22Rv1 (cell line): ENCODE measurements around the gene PIAS1.

Experiments
- CTCF ChIP-seq: fragments of 450-650 bp; IDR thresholded peaks from 2 replicates; pipeline ENCODE4 v1.5.1; 2017; ENCODE audit warnings: mild to moderate bottlenecking
- ZFX ChIP-seq: fragments of 450-650 bp; IDR thresholded peaks from 2 replicates; pipeline ENCODE4 v1.6.1; 2017; ENCODE audit warnings: antibody characterized with exemption, borderline replicate concordance

DNA sequence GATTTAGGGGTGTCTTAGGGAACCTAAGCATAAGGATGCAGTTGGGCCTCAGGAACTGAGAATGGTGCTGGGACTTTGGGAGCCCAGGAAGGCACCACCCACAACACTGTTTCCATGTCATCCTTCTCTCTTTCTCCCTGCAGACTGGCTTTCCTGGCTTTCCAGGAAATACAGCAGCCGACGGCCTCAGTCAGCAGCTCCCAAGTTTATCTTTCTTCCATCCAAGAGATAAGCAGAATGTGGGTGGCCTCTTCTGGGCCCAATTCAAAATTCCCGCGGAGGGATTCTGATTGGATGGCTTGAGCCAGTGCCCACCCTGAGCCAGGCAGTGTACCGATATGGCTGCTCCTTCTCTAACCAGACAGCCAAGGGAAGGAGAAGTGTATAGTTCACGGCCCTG lies 179.9 kb downstream of the PIAS1 start:
- TF ChIP-seq CTCF, result no peak
- no peak for TF ChIP-seq ZFX
